Suprapubic skin (tissue), 4 donors: ENCODE results near the gene METTL15.

Source experiments
- EP300 ChIP-seq: sonication (generic); formaldehyde crosslinking; IDR thresholded peaks from one replicate; pipeline ENCODE4 v1.6.1; 2017; ENCODE audit warnings: antibody characterized with exemption
- POLR2A ChIP-seq, 2 donors: fragments of 450-650 bp; IDR thresholded peaks; one replicate each; pipeline ENCODE4 v1.6.1; 2017; ENCODE audit warnings: antibody characterized with exemption in 2 of 2, mild to moderate bottlenecking in 2 of 2, moderate library complexity in 2 of 2
- POLR2AphosphoS5 ChIP-seq, 3 donors: sonication (generic); formaldehyde crosslinking; IDR thresholded peaks; one replicate each; pipeline ENCODE4 v1.6.1; 2017; ENCODE audit warnings: antibody characterized with exemption in 3 of 3
- TF ChIP-seq, protein P1 (sequence below), 2 donors: fragments of 200-600 bp in 1 of 2; fragments of 450-650 bp in 1 of 2; sonication (generic) in 1 of 2; IDR thresholded peaks; one replicate each; pipeline ENCODE4 v1.5.1; 2016 to 2019; ENCODE audit warnings: antibody characterized with exemption in 2 of 2, mild to moderate bottlenecking in 1 of 2, moderate library complexity in 1 of 2

DNA sequence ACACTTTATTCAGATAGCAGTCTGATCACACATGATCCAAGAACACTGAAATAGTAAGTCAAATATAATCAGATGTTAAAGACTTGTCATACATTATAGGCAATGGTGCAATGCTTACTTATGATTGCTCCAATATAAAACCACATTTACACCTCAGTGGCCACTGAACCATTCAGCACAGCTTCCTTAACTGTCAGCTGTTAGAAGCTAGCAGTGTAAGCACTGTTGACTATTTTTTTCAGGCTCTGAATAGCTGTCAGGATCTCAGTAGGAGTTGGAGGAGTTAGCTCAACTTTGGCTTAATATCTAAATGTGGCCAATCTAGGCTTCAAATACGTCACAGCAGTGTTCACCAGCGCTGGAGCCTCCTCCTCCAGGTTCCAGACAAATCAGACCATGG, 36.6 kb downstream of the METTL15 start:
- TF ChIP-seq, protein P1, sequence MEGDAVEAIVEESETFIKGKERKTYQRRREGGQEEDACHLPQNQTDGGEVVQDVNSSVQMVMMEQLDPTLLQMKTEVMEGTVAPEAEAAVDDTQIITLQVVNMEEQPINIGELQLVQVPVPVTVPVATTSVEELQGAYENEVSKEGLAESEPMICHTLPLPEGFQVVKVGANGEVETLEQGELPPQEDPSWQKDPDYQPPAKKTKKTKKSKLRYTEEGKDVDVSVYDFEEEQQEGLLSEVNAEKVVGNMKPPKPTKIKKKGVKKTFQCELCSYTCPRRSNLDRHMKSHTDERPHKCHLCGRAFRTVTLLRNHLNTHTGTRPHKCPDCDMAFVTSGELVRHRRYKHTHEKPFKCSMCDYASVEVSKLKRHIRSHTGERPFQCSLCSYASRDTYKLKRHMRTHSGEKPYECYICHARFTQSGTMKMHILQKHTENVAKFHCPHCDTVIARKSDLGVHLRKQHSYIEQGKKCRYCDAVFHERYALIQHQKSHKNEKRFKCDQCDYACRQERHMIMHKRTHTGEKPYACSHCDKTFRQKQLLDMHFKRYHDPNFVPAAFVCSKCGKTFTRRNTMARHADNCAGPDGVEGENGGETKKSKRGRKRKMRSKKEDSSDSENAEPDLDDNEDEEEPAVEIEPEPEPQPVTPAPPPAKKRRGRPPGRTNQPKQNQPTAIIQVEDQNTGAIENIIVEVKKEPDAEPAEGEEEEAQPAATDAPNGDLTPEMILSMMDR (IDR thresholded peaks at IDR 0.05) = no peak
- TF ChIP-seq POLR2A (IDR thresholded peaks at IDR 0.05) = no peak
- no peak for TF ChIP-seq POLR2AphosphoS5 (IDR thresholded peaks at IDR 0.05)
- TF ChIP-seq EP300 = no peak
